Retinal pigment epithelial cell (primary cell): ENCODE data around the gene AMIGO1.

ENCODE experiments used
- DNase-seq: peaks from one replicate; pipeline ENCODE4 v3.0.0-alpha.2; 2010; ENCODE audit warnings: low read depth
- H3K4me3 ChIP-seq: 2 replicates; pipeline ENCODE4 v1.5.1; 2011; ENCODE audit warnings: mild to moderate bottlenecking, low read length, control low read depth, moderate library complexity
- CTCF ChIP-seq: conservative IDR thresholded peaks from 2 replicates; pipeline ENCODE4 v1.5.1; 2011; ENCODE audit warnings: low read depth, low read length, control low read depth, inconsistent platforms

Gene AMIGO1

GRCh38 chr1:109527098-109527811 lies 17.7 kb upstream of the AMIGO1 start:
- H3K4me3 ChIP-seq = no peak overlapping the region
- no peak for DNase-seq
- TF ChIP-seq CTCF = no peak

- no peak for TF ChIP-seq CTCF
- no peak overlapping the region for H3K4me3 ChIP-seq
- DNase-seq = no peak
These were observed 14.2 kb upstream of the AMIGO1 start for GRCh38 chr1:109523706-109524105.

- H3K4me3 ChIP-seq = no peak overlapping the region
- no peak for TF ChIP-seq CTCF
- DNase-seq = no peak
These were observed 12.5 kb upstream of the AMIGO1 start for GRCh38 chr1:109522026-109522425.

GRCh38 chr1:109521002-109521951 lies 11.8 kb upstream of the AMIGO1 start:
- DNase-seq = no peak
- no peak for TF ChIP-seq CTCF
- no peak overlapping the region for H3K4me3 ChIP-seq

- H3K4me3 ChIP-seq = no peak overlapping the region
- no peak for DNase-seq
- TF ChIP-seq CTCF = no peak
These were observed 7.8 kb upstream of the AMIGO1 start for GRCh38 chr1:109517337-109517736.

GRCh38 chr1:109516872-109517271 lies 7.3 kb upstream of the AMIGO1 start:
- H3K4me3 ChIP-seq = no peak overlapping the region
- no peak for DNase-seq
- no peak for TF ChIP-seq CTCF
